Measurements from ENCODE around the gene MLIP.

MLIP gene

DNA sequence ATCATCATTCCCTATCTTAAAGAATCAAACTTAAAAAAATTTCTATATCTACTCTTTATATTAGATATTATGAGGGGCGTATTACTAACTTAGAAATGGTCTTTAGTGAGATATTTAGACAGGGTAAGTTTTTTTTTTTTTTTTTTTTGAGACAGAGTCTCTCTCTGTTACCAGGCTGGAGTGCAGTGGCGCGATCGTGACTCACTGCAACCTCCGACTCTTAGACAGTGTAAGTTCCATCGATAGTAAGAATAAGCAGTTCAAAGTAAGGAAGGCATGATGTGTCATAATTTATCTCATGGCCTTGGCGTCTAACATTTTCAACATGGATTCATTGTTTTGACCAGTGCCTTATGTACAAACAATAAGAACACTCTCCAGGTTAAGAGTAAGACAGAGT lies 72.4 kb downstream of the MLIP start:
- TF ChIP-seq, protein P1, sequence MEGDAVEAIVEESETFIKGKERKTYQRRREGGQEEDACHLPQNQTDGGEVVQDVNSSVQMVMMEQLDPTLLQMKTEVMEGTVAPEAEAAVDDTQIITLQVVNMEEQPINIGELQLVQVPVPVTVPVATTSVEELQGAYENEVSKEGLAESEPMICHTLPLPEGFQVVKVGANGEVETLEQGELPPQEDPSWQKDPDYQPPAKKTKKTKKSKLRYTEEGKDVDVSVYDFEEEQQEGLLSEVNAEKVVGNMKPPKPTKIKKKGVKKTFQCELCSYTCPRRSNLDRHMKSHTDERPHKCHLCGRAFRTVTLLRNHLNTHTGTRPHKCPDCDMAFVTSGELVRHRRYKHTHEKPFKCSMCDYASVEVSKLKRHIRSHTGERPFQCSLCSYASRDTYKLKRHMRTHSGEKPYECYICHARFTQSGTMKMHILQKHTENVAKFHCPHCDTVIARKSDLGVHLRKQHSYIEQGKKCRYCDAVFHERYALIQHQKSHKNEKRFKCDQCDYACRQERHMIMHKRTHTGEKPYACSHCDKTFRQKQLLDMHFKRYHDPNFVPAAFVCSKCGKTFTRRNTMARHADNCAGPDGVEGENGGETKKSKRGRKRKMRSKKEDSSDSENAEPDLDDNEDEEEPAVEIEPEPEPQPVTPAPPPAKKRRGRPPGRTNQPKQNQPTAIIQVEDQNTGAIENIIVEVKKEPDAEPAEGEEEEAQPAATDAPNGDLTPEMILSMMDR (IDR thresholded peaks at IDR 0.05; ENCODE audit: low read depth, low read length), result no peak
- no peak overlapping the region for H3K4me3 ChIP-seq (ENCODE audit: low read depth, low read length)

DNA sequence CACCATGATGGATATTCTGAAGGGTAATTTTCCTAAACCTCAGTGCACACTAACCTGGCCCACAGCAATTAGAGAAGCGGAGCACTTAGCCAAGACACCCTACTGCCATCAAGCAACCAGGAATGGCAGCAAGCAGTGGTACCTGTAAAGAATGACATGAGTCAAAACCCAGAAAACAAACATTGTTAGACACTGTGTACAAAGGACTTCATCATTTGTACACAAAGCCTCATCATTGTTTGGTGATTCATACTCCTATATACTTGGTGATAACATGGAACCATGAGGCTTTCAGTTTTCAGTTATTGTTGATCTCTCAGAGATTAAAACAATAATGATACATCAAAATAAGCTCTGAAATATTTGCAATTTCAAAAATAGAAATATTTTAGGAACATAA lies 74.6 kb downstream of the MLIP start:
- TF ChIP-seq, protein P1 (IDR thresholded peaks at IDR 0.05; ENCODE audit: low read depth, low read length), result no peak
- no peak overlapping the region for H3K4me3 ChIP-seq (ENCODE audit: low read depth, low read length)

DNA sequence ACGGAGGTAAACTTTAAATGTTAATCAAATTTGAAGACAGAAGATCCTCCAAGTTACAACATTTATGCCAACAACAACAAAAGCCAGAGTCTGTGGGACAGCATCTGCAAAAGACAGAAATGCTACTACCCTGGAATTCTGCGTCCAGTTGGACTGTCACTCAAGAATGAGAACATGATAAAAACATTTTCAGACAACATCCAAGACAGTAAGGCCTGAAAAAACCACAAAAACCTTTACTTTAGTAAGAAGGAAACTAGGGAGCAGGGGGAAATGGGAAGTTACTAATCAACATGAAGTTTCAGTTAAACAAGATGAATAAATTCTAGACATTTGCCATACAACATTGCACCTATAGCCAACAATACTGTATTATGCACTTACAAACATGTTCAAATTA lies 77.6 kb downstream of the MLIP start:
- H3K4me3 ChIP-seq (ENCODE audit: low read depth, low read length), result no peak overlapping the region
- TF ChIP-seq, protein P1 (IDR thresholded peaks at IDR 0.05; ENCODE audit: low read depth, low read length), result no peak

DNA sequence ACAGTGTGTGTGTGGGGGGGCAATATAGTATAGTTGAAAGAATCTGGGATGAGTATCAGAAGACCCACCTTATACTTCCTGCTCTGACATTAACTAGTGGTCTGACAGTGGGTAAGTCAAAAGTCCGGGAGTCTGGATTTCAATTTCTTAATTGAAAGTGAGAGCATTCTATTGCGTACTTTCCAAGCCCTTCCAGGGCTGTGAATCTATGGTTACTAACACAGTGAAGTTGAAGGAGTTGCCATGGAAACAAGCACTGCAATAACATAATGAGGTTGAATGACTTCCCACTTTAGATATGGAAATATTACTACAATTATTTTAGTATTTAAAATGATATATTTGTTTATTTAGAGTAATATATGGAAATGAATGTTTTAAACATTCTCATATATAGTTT lies 80.2 kb downstream of the MLIP start:
- TF ChIP-seq, protein P1 (IDR thresholded peaks at IDR 0.05; ENCODE audit: low read depth, low read length), result no peak
- no peak overlapping the region for H3K4me3 ChIP-seq (ENCODE audit: low read depth, low read length)

DNA sequence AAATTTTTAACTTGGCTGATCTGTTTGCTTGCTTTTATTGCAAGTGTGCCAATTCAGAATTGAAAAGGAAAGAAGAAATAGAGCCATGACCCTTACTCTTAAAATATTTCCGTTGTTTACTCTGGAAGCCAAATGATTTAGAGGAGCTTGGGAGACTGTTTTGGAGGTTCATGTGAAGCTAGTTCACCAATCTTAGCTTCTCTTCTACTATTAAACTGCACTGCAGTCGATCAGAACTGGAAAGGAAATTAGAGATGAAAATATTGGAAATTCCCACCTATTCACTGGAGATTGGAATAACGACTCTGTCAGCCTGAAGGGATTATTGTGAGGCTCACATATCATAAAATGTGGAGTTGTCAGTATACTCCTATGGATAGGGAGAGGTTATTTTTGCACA lies 81.8 kb downstream of the MLIP start:
- TF ChIP-seq, protein P1 (IDR thresholded peaks at IDR 0.05; ENCODE audit: low read depth, low read length), result no peak

DNA sequence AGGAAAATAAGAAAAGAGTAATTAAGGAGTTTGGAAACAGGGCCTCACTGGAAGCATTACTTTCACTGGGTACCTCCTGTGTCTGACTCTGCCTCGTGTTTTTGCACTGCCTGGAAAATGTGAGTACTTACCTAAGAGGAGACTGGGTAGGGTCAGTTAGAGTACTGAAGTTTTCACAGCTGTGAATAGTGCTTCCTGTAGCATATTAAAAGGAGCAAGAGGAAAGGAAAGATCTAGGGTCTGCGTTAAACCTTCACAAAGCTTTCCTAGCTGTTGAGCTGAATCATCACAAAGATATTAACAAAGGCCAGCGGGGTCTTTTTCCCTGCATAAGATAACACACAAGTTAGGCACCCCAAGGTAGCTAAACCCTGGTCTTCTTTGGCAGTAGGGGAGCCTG lies 82.3 kb downstream of the MLIP start:
- TF ChIP-seq, protein P1 (IDR thresholded peaks at IDR 0.05; ENCODE audit: low read depth, low read length), result no peak
- H3K4me3 ChIP-seq (ENCODE audit: low read depth, low read length), result no peak overlapping the region

More for the DNA sequence above, 81.8 kb downstream of the MLIP start:
- no peak overlapping the region for H3K4me3 ChIP-seq (ENCODE audit: low read depth, low read length)

DNA sequence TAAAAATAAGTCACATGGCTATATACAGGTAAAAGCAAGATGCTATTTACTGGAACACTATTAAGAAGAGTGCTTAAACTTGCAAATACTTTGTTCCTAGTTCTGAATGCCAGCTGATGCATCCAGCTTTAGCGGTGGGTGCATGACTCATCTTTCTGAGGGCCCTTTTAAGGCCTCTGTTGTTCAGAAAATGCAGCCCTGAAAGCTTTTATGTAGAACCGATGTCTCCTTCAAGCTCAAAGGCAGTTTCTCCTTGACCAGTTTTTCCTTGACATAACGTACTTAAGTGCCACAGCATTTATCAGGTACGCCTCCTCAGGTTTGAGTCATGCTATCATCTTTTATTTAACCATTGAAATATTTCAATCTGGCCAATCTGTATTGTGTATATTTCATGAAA lies 82.8 kb downstream of the MLIP start:
- TF ChIP-seq, protein P1 (IDR thresholded peaks at IDR 0.05; ENCODE audit: low read depth, low read length), result no peak

More for the DNA sequence above, 82.8 kb downstream of the MLIP start:
- H3K4me3 ChIP-seq (ENCODE audit: low read depth, low read length), result no peak overlapping the region
